ENCODE data around the gene SERPINA3.
"Not testable (repeated sequence)": the region's sequence is repeated elsewhere in the genome, so short reads cannot be mapped to it uniquely, and the experiment has no call there.

Gene SERPINA3

DNA sequence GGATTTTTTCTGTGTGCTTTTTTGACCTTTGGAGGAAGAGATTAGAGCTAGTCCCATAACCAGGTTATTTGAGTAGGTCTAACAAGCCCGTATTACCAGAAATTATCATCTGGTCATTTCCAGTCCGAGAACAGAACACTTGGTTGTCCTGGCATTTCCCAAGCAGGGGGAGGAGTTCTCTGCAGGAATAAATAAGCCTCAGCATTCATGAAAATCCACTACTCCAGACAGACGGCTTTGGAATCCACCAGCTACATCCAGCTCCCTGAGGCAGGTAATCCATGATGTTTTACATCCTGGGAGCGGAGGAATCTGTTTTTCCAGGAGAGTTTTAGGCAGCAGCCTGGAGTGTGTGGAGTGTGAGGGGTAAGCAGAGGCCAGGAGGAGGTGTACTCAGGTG lies at the start of gene SERPINA3:
Gene SERPINA3 (plus strand): TSS at position 218 of the 400 bp plus-strand sequence. CDS start 2,051 bp downstream, outside the sequence.
- no peak for DNase-seq (ENCODE audit: low read depth)

DNA sequence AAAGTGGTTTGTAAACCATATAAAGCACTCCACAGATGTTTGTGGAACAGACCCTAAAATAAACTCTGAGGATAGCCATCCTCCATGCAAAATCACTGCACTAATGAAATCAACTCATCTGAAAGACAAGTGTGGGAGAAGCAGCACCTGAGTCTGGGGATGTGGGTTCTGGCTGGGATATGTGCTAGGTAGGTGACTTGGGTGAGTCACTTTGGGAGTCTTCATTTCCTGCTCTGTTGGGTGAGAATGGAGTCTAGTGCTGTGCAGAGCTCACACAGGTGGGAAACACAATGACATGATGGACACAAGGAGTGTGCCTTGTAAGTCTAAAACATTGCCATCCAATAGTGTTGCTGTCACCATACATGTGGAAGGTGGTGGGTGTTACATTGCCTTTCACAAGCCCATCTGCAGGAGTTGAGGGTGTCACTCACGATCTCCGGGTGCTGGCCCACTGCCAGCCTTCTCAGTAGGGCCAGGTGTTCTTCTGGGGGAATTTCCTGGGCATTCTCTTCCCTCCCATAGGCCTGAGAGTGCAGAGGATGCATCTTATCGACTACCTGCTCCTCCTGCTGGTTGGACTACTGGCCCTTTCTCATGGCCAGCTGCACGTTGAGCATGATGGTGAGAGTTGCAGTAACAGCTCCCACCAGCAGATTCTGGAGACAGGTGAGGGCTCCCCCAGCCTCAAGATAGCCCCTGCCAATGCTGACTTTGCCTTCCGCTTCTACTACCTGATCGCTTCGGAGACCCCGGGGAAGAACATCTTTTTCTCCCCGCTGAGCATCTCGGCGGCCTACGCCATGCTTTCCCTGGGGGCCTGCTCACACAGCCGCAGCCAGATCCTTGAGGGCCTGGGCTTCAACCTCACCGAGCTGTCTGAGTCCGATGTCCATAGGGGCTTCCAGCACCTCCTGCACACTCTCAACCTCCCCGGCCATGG lies 49.0 kb upstream of the SERPINA3 start:
- DNase-seq (ENCODE audit: low read depth) = no peak

DNA sequence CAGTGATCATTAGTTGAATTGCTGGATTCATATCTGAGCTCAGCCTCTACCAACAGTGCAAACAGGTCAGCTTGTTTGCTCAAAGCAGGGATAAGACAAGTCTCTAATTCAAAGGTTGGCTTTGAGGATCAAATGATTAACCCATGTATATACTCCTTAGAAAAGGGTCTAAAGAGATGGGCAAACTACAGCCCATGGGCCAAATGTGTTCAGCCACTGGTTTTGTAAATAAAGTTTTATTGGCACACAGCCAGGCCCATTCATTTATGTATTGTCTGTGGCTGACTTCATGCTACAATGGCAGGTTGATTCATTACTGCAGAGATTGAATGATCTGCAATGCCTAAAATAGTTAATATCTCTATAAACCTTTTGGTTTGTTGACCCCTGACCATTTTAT lies 47.8 kb upstream of the SERPINA3 start:
- DNase-seq (ENCODE audit: low read depth) = no peak

DNA sequence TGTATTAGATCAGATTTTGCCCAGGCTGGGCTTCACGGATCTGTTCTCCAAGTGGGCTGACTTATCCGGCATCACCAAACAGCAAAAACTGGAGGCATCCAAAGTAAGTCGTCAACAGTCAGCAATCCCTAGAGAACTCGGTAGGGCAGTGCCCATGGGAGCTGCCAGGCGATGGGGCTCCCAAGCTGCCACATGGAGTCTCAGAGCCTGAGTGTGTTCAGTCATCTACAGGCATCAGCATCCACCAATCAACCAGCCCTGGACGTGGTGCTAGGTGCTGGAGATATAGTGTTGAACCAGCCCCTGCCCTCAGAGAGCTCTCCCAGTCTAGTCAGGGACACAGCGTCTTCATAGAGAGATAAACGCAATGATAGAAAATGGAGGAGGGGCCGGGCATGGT lies 44.0 kb upstream of the SERPINA3 start:
- DNase-seq (ENCODE audit: low read depth) = no peak

DNA sequence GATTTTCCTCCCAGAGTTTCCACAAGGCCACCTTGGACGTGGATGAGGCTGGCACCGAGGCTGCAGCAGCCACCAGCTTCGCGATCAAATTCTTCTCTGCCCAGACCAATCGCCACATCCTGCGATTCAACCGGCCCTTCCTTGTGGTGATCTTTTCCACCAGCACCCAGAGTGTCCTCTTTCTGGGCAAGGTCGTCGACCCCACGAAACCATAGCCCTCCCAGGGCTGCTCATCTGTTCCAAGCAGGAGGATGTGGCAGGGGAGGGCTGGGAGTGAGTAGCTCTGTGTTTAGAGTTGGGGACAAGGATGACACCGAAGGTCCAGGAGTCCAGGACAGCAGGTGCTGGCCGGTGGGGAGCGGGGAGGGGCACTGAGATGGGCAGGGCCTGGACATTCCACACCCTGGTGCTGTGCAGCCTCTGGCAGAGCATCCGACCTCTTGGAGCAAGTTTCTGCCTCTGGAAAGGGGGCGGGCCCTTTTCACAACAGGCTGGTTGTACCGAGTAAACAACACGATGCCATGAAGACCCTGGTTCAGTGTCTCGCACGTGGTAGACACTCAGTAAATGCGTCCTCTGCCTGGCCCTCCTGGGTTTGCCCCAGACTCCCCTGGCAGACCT lies 42.7 kb upstream of the SERPINA3 start:
- no peak for DNase-seq (ENCODE audit: low read depth)

DNA sequence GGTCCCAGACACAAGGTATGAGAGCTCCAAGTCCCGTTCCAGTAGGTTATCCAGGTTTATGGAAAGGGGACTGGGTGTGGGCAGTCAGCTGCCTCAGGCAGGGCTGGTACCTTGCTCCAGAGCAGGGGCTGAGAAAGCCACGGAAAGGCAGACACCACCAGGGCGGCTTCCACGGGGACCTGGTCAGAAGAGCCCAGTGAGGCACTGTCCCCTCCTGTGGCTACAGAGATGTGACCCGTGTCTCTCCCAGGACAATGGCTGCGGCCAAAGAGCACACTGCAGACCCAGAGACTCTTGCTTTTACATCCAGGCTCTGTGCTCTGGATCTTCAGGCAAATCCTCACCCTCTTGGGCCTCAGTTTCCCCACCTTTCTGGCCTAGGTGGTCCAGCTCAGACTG lies 42.2 kb upstream of the SERPINA3 start:
- no peak for DNase-seq (ENCODE audit: low read depth)

DNA sequence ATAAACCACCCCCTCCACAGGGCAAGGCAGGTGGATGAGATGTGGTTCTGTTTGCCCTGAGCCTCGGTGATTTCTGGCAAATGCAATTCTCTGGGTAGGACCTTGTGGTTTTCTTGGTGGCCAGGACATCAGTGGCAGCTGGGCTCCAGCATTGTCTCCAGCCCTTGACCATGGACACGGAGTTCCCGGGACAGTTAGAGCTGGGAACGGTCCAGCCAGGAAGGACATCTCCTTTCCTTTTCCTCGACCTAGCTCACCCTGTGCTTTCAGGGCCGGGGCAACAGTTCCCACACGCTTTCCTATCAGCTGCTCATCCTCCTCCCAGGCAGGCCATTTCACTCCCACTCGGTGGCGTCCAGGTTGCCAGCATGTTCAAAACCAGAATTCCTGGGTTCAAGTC lies 41.8 kb upstream of the SERPINA3 start:
- DNase-seq (ENCODE audit: low read depth) = no peak

DNA sequence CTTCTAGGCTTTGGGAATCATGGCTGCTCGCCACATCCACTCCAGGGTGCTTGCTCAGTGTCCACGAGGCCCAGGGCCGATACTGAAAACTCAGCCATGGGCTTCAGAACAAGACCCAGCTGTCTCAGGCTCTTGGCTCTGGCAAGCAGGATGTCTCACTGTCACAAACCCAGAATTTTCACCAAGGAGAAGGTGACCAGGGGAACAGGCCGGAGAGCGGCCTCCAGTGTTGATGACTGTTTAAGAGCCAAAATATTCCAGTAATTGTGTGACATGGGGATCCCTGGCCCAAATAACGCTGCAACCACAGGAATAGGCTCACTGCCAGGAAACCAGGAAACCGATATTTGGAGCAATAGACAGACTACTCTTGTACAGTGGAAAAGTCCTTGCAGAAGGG lies 40.8 kb upstream of the SERPINA3 start:
- DNase-seq (ENCODE audit: low read depth) = no peak

DNA sequence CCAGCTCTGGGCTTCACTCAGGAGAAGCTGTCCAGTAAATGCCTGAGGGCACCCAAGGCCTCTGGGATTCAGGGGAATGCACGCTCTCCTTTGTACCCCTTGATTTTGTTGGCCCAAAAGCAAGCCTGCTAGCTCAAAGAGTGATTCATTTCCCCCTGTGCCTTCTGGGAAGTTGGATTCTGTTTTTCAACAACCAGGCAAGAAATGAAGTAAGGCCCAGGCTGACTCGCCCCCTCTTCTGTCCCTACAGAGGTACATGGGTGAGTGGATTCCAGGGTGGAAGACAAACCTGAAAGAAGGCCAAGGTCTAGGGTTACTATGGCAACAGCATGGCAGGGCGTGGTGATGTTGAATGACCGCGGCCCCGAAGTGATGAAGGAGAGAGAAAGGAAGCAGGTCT lies 40.2 kb upstream of the SERPINA3 start:
- DNase-seq (ENCODE audit: low read depth) = peak; percentile 27

DNA sequence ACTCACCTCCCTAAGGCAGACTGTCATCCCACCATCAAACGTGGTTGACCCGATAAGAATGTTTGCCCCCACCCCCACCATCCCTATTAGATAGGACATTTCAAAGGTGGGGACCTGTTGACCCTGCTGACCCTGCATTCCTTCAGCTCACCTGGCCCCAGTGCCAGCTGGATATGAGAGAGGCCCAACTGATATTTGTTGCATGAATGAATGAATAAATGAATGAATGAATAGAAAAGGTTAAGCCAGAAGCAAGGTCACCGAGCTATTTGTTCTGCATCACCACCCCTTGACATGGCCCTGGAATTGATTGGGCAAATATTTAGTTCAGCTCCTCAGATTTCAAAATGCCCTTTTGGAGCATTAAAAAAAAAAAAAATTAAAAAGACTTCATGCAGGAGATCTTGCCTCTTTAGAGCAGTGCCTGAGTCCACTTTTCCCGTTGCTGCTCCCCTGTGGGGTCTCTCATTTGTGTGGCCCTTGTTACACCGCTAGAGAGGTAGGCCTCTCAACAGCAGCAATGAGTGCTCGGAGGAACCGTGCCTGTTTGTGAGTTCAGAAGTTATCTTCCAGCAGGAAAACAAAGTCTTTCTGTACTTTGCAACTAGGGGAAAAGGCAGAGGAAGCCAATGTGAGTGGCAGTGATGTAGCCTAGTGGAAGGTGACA lies 39.4 kb upstream of the SERPINA3 start:
- DNase-seq (ENCODE audit: low read depth) = no peak

DNA sequence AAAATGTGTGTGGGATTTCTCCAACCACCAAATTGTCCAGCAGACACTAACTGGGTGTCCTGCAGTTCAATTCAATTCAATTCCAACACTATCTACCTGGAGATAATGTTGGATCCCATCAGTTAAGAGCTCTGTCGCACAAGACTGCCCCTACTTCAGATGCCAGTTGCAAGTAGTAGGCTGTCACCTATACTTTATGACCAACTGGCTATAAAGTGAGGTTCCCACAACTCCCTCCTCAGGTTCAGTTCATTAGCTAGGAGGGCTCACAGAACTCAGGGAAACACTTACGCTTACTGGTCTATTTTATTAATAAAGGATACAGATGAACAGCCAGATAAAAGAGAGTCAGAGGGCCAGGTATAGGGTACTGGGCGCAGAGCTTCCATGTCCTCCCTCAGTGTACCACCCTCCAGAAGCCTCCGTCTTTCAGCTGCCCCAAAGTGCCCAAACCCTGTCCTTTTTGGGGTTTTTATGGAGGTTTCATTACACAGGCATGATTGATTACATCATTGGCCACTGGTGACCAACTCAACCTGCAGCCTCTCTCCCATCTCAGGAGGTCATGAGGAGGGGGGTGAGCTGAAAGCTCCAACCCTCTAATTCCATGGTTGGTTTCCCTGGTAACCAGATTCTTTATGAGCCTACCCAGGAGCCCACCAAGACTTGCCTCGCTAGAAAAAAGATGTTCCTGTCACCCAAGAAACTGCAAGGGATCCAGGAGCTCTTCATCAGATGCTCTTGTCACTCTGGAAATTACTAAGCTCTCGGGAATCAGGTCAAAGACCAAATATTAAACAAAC lies 38.5 kb upstream of the SERPINA3 start:
- DNase-seq (ENCODE audit: low read depth) = no peak

DNA sequence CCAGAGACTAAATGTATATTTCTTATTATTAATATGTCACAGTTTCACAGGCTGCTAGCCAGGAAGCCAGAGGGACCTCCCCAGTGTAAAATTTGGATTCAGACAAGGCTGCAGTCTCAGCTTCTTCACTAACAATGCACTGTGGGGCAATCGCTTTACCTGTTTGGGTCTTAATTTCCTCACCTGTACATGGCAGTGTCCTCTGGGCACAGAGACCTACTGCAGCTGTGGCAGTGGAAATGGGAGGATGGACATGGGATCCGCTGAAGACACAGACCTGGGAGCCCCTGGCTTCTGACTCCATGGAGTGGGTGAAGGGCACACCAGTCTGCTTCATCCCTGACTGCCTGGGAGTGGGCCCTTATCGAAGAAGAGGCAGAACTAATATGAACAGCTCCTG lies 37.9 kb upstream of the SERPINA3 start:
- no peak for DNase-seq (ENCODE audit: low read depth)

DNA sequence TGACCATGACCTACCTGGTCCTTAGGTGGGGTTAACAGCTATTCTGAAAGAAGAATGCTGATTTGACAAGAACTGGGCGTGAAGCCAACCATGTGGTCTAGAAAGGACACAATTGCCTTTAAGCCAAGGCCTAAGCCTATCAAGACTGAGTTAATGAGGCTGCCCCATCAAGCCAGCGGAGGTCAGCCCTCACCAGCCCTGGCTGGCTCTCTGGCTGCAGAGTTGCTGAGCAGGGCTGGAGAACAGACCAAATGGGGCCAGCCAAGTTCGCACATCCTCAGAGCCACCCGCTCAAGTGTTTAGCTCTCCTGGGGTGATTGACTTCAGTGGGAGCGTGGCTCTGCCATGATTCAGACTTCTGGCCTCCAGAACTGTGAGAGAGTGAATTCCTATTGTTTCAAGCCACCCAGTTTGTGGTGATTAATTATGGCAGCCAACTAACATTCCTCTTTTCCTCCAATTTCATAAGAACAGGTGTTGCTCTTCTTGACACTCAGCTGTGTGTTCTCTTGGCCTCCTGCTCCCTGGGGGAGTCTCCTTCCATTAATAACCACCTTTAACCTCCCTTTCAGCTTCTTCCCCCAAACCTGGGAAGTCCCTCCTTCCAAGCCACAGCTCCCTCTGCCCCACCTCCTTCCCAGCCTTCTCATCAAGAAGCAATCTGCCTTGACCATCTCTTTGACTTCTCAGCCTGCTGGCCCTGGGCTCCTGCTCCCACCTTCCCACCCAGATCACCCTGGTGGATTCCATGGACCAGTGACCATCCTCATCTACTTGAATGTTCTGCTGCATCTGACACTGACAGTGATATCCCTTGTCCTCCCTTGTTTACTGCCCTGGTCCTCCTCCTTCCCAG lies 36.2 kb upstream of the SERPINA3 start:
- DNase-seq (ENCODE audit: low read depth) = peak; percentile 53

DNA sequence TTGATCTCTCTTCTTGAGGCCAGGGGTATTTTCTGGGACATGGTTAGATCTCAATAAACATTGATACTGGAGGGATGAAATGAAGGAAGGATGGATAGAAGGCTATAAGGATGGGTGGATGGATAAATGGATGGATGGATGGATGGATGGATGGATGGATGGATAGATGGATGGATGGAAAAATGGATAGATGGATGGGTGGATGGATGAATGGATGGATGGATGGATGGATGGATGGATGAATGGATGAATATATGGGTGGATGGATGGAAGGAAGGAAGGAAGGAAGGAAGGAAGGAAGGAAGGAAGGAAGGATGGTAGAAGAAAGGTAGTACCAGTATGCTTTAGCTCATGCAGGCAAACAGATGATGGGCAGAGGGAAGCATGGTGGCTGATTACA lies 34.7 kb upstream of the SERPINA3 start:
- not testable (repeated sequence) for DNase-seq (ENCODE audit: low read depth)

DNA sequence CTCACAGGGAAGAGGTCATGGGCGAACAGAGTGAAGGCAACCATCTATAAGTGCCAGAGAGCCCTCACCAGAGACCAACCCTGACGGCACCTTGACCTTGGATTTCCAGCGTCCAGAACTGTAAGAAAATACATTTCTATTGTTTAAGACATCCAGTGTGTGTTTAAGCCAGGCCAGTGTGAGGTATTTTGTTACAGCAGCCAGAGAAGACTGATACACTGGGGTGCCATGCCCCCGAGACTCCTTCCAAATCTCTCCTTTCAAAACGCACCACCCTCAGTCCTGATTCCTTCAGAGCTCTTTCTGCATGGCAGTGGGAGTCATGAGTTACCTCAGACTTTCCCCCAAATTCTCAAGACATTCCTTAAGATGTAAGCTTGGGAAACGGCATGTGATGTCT lies 33.5 kb upstream of the SERPINA3 start:
- DNase-seq (ENCODE audit: low read depth) = no peak

DNA sequence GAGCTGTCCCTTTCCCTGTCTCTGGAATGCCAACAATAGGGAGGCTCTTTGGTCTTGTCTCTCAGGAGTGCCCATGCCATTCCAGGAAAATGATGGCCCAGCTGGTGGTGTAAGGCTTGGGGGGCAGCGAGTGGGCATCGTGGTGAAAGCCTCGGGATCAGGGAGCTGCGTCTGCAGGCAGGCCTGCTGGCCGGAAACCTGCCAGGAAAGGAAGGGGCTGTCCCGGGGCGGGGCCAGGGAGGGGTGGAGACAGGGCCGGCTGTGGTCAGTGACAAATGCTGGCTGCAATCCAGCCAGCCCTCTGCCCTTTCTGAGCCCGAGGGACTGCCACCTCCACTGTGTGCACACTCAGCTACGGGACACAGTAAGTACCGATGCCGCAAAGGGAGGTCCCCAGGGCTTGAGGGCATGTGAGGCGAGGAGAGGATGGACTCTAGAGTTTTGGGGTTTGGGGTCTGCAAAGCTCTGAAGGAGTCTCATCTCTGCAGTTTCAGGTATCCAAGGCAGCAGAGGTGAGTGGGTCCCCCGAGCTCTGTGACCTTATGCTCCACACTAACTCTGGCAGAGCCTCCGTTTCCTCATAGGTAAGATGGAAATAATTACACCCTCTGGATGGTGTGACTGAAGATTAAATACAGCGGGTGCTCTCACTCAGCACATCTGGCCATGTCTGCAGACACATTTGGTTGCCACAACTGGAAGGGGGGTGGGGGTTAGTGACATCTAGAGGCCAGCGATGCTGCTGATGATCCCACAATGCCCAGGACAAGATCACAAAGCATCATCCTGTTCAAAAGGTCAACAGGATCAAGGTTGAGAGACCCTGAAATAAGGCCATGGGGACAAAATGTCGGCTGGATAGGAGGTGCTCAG lies 30.8 kb upstream of the SERPINA3 start, which contains the start of gene SERPINA5:
Gene SERPINA5 (plus strand): TSS at position 300 of the 873 bp plus-strand sequence. CDS start 5,937 bp downstream, outside the sequence.
- peak; percentile 76 for DNase-seq (ENCODE audit: low read depth)

DNA sequence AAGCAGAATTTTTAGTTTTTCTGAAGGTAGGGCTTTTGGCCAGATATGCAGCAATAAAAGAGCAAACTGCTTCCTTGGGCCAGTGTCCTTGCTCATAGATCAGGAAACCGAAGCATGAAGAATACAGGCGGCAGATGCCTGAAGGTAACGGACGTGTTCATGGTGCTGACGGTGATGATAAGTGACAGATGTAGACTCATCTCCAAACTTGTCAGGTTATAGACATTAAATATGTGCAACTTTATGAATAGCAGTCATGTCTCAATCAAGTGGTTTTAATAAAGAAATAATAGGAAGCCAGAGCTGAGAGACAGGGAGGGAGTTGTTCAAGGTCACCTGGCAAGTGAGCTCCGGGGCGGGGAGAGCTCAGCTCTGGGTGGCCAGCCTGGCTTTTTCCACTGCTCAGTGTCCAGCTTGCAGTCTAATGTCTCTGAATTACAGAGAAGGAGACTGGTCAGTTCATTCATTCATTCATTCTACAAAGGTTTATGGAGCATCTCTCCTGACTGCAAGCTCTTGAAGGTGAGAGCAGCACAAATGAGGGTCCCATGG lies 29.9 kb upstream of the SERPINA3 start:
- no peak for DNase-seq (ENCODE audit: low read depth)

DNA sequence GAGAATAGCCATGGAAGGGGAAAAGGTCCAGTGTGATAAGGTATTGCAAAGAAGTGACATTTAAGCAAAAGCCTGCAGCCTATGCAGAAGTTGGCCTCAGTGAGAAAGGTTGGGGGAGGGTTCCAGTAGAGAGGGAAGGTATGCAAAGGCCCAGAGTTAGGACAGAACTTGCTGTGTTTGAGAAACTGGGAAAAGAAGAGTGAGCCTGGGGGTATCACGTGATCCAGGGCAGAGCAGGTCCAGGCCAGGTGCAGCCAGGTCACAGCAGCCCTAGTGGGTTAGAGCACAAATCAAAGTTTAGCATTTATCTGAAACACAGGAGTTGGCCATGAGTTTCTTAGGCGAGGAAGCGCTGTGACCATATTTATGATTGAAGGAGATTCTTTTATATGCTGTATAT lies 29.3 kb upstream of the SERPINA3 start:
- DNase-seq (ENCODE audit: low read depth) = no peak

DNA sequence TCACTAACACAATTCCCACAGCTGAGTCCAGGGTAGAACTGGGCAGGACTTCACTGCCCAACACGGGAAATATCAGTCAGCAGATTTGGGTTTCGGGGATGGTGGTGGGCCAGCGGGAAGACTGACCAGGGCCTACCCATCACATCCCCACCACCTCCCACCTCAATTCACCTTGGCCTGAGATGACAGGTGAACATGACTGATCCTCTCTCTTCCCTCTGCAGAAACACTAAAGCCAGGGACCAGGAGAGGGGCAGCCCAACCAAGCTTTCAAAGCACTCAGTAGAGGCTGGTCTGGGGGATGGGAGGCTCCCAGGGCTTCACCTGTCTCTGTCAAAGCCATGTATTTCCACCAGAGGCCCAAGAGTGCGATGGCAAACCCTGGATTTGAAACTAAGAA lies 28.6 kb upstream of the SERPINA3 start:
- DNase-seq (ENCODE audit: low read depth) = no peak

Measured in ELR (cell line).